Heart right ventricle (tissue), 16 donors: Measurements from ENCODE around the gene KCNN2. TPM values are rescaled to one million over a fixed set of nuclear protein-coding genes. Genes with fewer than 3 reads are reported as not detected.

ENCODE experiments used
- ATAC-seq, 8 donors: fragments of 200-7000 bp; cut with Tn5 transposase; one replicate each; pipeline ENCODE4 v1.9.1; 2020; ENCODE audit warnings: mild to moderate bottlenecking in 8 of 8, moderate library complexity in 8 of 8, moderate number of reproducible peaks in 1 of 8
- DNase-seq, 2 donors: peaks; one replicate each; pipeline ENCODE4 v3.0.0-alpha.2; 2020
- H3K27ac ChIP-seq, 10 donors: fragments of 200-600 bp; sonication (generic) in 2 of 10; one replicate each; pipeline versions ENCODE4 v1.5.0 to v1.8.0; 2020 to 2022; ENCODE audit warnings: mild to moderate bottlenecking in 3 of 10
- H3K27me3 ChIP-seq, 7 donors: fragments of 200-600 bp; one replicate each; pipeline ENCODE4 v1.8.0; 2021 to 2022; ENCODE audit warnings: mild to moderate bottlenecking in 2 of 7
- H3K36me3 ChIP-seq, 9 donors: fragments of 200-600 bp; sonication (generic) in 1 of 9; one replicate each; pipeline versions ENCODE4 v1.5.0 to v1.8.0; 2020 to 2022; ENCODE audit warnings: mild to moderate bottlenecking in 2 of 9
- H3K4me1 ChIP-seq, 9 donors: fragments of 200-600 bp; sonication (generic) in 1 of 9; one replicate each; pipeline versions ENCODE4 v1.5.0 to v1.8.0; 2020 to 2022; ENCODE audit warnings: mild to moderate bottlenecking in 4 of 9
- H3K4me3 ChIP-seq, 10 donors: fragments of 200-600 bp; sonication (generic) in 2 of 10; one replicate each; pipeline versions ENCODE4 v1.5.0 to v1.8.0; 2020 to 2022; ENCODE audit warnings: mild to moderate bottlenecking in 7 of 10, moderate library complexity in 2 of 10
- H3K9me3 ChIP-seq, 11 donors: fragments of 200-600 bp in 10 of 11; sonication (generic) in 2 of 11; one replicate each; pipeline versions ENCODE4 v1.5.0 to v1.8.0; 2013 to 2022; ENCODE audit warnings: mild to moderate bottlenecking in 2 of 11, control low read depth in 1 of 11, moderate library complexity in 1 of 11
- WGBS, 2 donors: extraction: QIAGEN DNeasy Blood & Tissue Kit; methylation state at CpG; one replicate each; pipeline ENCODE4 v1.1.7; 2013; ENCODE audit warnings: inconsistent platforms in 1 of 2; 5-methylcytosine and 5-hydroxymethylcytosine counted together
- intact Hi-C, 10 donors: fragments of 100-400 bp; cut with DNase I; formaldehyde crosslinking; loops; one replicate each; pipeline versions ENCODE4 v1.11.1 to v1.14.2; 2022
- polyA plus RNA-seq, 2 donors: library from polyadenylated mRNA; stranded (reverse); fragments of 200-250 nt; gene quantifications; one replicate each; pipeline ENCODE4 v1.2.3, GENCODE V29; 2013
- total RNA-seq, 10 donors: library from RNA; stranded (reverse); fragmentation: NEBNext Ultra II Directional in 3 of 10; extraction: Animal tissue kit (Norgen Biotek cat#: 25700) in 3 of 10; gene quantifications; one replicate each; pipeline versions ENCODE4 v1.2.1 to v1.2.4, GENCODE V29; 2021 to 2023
- TF ChIP-seq, protein P1 (sequence below), 9 donors: fragments of 200-600 bp; sonication (generic) in 2 of 9; IDR thresholded peaks; one replicate each; pipeline versions ENCODE4 v1.5.0 to v1.8.0; 2021 to 2022; ENCODE audit warnings: antibody characterized with exemption in 9 of 9, mild to moderate bottlenecking in 5 of 9, moderate library complexity in 1 of 9
- donor health status: Arrhythmogenic right ventricular cardiomyopathy.
- donor health status: ischemic (EF 13 %, LVEDD 7.1; RV severe dilation, severe dysfunction).
- donor health status: healthy with polysubstance abuse.
- donor health status: DM: no; HTN: yes; CAD: no.
- donor health status: DM: no; HTN: no; CAD: no.
- donor health status: ischemic (EF 25% LVEDD 6.9; RV normal size, moderate dysfunction).
- donor health status: ischemic (EF 25% LVEDD 5.7; RV mildly dilated, moderate dysfunction).
- donor health status: healthy.
- donor health status: DM: yes; HTN: yes; CAD: no.
- donor health status: Ischemic cardiomyopathy.
- donor health status: ischemic (EF 35%, LVEDD 5.7; RV mildly dilated, moderate dysfunction).
- donor health status: nonischemic (EF 11% LVEDD 7.7; RV severe dilation, severe dysfunction).
- donor health status: DM: yes; HTN: yes; CAD: no.
- donor health status: PGD.
- donor health status: ischemic (EF 29% LVEDD 5.4; RV normal size, mild dysfunction).
- donor health status: nonischemic (EF 23%, LVEDD 6.1; RV moderate dilation, normal function).

KCNN2 gene
- total and polyA plus RNA-seq, 12 donors = 1.0 to 10.7 (median 7.6) TPM

- H3K4me3 ChIP-seq = no peak overlapping the region
- TF ChIP-seq, protein P1, sequence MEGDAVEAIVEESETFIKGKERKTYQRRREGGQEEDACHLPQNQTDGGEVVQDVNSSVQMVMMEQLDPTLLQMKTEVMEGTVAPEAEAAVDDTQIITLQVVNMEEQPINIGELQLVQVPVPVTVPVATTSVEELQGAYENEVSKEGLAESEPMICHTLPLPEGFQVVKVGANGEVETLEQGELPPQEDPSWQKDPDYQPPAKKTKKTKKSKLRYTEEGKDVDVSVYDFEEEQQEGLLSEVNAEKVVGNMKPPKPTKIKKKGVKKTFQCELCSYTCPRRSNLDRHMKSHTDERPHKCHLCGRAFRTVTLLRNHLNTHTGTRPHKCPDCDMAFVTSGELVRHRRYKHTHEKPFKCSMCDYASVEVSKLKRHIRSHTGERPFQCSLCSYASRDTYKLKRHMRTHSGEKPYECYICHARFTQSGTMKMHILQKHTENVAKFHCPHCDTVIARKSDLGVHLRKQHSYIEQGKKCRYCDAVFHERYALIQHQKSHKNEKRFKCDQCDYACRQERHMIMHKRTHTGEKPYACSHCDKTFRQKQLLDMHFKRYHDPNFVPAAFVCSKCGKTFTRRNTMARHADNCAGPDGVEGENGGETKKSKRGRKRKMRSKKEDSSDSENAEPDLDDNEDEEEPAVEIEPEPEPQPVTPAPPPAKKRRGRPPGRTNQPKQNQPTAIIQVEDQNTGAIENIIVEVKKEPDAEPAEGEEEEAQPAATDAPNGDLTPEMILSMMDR (IDR thresholded peaks at IDR 0.05) = no peak
- no peak for DNase-seq
- H3K27ac ChIP-seq = no peak overlapping the region
- 84 to 86% methylated on average over 1 of the region's 1 CpG for WGBS, 2 donors
- intact Hi-C loops = no loop called here
- no peaks in the 10 kb centered on the region for H3K9me3 ChIP-seq
- ATAC-seq = no peak
- no peaks in the 10 kb centered on the region for H3K36me3 ChIP-seq
- H3K4me1 ChIP-seq = peaks cover 0 to 7% (median 0%) of the 10 kb centered on the region in 9 donors
- no peaks in the 10 kb centered on the region for H3K27me3 ChIP-seq
Measured at GRCh38 chr5:114435220-114435481, 73.3 kb downstream of the KCNN2 start.

DNA sequence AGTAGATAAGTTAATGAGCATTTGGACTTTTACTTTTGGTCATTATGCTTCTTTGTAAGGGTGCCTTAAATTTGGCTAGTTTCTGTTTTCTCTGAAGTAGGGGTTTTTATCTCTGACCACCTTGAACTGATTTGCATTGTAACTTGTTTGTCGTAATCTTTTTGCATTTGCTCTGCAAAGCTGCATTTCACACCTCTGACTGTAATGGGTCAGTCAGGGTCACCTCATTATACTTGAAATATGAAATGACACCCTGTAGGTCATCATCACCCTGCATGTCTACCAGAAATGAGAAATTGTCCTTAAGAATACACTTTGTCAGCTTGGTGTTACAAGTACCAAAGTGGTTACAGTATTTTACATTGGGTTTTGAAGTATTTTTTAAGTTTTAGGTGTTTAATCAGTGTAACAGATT lies 74.0 kb downstream of the KCNN2 start:
- intact Hi-C loops = no loop called here
- H3K36me3 ChIP-seq = no peaks in the 10 kb centered on the region
- 41 to 60% methylated on average over 1 of the region's 1 CpG for WGBS, 2 donors
- no peaks in the 10 kb centered on the region for H3K9me3 ChIP-seq
- H3K27me3 ChIP-seq = no peaks in the 10 kb centered on the region
- ATAC-seq (no peak), DNase-seq (no peak)
- TF ChIP-seq, protein P1 (IDR thresholded peaks at IDR 0.05) = no peak
- no peak overlapping the region for H3K27ac ChIP-seq
- H3K4me1 ChIP-seq = peaks cover 0 to 7% (median 0%) of the 10 kb centered on the region in 9 donors
- no peak overlapping the region for H3K4me3 ChIP-seq

- no peak overlapping the region for H3K4me3 ChIP-seq
- intact Hi-C loops = no loop called here
- no peaks in the 10 kb centered on the region for H3K36me3 ChIP-seq
- WGBS, 2 donors = 39 to 55% methylated on average over 2 of the region's 2 CpGs
- no peaks in the 10 kb centered on the region for H3K9me3 ChIP-seq
- H3K27ac ChIP-seq = no peak overlapping the region
- no peaks in the 10 kb centered on the region for H3K27me3 ChIP-seq
- peaks cover 0 to 7% (median 0%) of the 10 kb centered on the region in 9 donors for H3K4me1 ChIP-seq
- no peak for DNase-seq
- ATAC-seq = no peak
- TF ChIP-seq, protein P1 (IDR thresholded peaks at IDR 0.05) = no peak
Measured at GRCh38 chr5:114437936-114438335, 76.1 kb downstream of the KCNN2 start.

DNA sequence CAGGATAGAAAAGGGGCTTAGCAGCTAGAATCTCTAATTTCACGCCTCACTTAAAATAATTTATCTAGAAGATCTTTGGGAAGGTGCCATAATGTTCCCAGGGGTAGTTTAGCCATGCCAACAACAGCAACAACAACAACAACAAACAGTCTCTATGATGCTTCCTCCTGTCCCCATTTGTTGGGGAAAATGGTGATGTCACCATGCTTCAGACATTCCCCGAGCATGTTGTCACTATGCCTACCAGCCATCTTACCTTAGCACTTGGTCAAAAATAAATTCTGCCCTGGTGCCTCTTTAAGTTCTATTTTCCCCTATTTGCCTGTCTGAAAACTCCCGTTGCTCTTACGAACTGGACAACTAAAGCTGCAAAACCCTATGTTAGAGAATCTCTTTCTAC lies 76.6 kb downstream of the KCNN2 start:
- no peak for DNase-seq
- H3K27ac ChIP-seq = no peak overlapping the region
- H3K36me3 ChIP-seq = no peaks in the 10 kb centered on the region
- H3K27me3 ChIP-seq = no peaks in the 10 kb centered on the region
- H3K4me3 ChIP-seq = no peak overlapping the region
- 80 to 86% methylated on average over 4 of the region's 4 CpGs for WGBS, 2 donors
- no peaks in the 10 kb centered on the region for H3K9me3 ChIP-seq
- ATAC-seq = no peak
- intact Hi-C loops = no loop called here
- TF ChIP-seq, protein P1 (IDR thresholded peaks at IDR 0.05) = no peak
- H3K4me1 ChIP-seq = peaks cover 0 to 7% (median 0%) of the 10 kb centered on the region in 9 donors
